ACC112 (cell line): Measurements from ENCODE around the gene ARID3C.

ENCODE experiments used
- H2AFZ ChIP-seq: fragments of 200-600 bp; sonication (generic); one replicate; pipeline ENCODE4 v1.6.0; 2017; ENCODE audit warnings: antibody characterized with exemption, low read length; ENCODE audit not compliant: unreplicated experiment
- H3K27ac ChIP-seq: fragments of 200-600 bp; sonication (generic); 2 replicates; pipeline ENCODE4 v1.5.1; 2014; ENCODE audit warnings: low read depth, mild to moderate bottlenecking, antibody characterized with exemption, low read length, moderate library complexity
- H3K27me3 ChIP-seq: fragments of 200-600 bp; sonication (generic); 2 replicates; pipeline ENCODE4 v1.6.1; 2014; ENCODE audit warnings: mild to moderate bottlenecking, antibody characterized with exemption, low read length, moderate library complexity, mixed read lengths; ENCODE audit not compliant: insufficient read depth
- H3K36me3 ChIP-seq: fragments of 200-600 bp; sonication (generic); 2 replicates; pipeline ENCODE4 v1.6.1; 2016; ENCODE audit warnings: mild to moderate bottlenecking, antibody characterized with exemption, low read length, moderate library complexity, mixed read lengths; ENCODE audit not compliant: insufficient read depth
- H3K4me1 ChIP-seq: fragments of 200-600 bp; sonication (generic); one replicate; pipeline ENCODE4 v1.6.1; 2016; ENCODE audit warnings: low read length, mixed read lengths; ENCODE audit not compliant: insufficient read depth, unreplicated experiment, control insufficient read depth
- H3K4me3 ChIP-seq: fragments of 200-600 bp; sonication (generic); 2 replicates; pipeline ENCODE4 v1.5.1; 2014; ENCODE audit warnings: mild to moderate bottlenecking, low read depth, low read length
- H3K79me2 ChIP-seq: fragments of 200-600 bp; sonication (generic); one replicate; pipeline ENCODE4 v1.6.0; 2016; ENCODE audit warnings: low read length; ENCODE audit not compliant: control insufficient read depth, unreplicated experiment, insufficient read depth

ARID3C gene

DNA sequence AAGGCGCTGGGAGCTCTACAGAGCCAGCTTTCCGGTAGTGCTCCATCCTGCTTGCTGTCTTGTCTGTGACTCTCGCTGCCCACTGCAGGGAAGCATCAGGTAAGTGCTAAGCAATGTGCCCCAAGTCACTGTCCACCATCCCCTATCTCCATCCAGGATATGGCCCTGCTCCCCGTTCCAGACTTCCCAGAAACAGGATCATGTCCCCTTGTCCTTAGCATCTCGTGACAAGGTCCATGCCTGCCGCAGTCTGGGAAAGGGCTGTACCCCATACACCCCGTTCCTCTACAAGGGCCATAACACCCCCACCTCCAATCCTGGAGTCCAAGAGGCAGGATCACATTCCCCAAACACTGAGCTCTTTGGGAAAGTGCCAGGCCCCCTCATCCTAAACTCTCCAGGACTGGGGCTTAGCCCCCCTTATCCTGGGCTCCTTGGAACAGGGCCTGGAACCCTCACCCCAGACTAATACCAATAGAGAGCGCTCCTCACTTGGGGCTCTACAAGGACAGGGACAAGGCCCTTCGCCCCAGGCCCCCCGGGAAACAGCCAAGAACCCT lies 17.5 kb downstream of the ARID3C start:
- Histone ChIP-seq H3K4me3 (peak overlapping the region; percentile 86), H3K36me3 (no peaks in the 10 kb centered on the region), H3K27me3 (no peaks in the 10 kb centered on the region), H2AFZ (peak overlapping the region; percentile 81), H3K4me1 (peaks cover 12% of the 10 kb centered on the region), H3K27ac (peak overlapping the region; percentile 35; the same call in 1 of the 2 replicates), H3K79me2 (peaks cover 9% of the 10 kb centered on the region)

DNA sequence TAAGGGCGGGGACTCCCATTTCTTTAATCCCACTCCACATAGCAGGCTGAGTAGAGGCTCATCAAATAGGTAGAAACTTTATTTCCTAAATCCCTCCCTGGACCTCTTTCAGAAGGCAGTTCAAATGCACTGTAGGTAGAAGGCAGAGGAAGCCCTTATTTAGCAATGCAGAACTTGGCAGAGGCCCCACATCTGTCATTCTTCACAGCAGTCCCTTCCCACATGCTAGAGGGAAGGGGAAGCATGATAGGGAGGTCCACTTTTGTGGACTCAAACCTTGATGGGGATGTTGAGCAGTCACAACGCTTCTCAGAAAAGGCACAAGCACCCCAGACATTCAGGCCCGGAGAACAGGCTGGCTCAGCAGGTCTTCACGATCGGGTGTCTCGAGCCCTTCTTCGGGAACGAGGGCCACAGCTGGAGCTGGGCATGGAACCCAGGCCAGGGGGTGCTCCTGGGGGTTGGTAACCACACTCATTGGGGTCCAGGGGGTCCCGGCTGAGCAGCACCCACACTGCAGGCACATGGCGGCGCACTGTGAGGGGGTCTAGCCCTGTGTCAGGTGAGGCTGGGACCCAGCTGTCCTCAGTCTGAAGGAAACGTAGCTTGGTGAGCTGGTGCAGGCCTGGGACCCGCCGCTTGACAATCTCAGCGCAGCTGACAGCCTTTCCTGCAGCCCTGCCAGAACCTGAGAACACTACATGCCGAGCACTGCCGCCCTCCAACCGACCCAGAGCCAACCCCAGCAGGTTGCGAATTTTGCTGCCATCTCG lies 18.2 kb downstream of the ARID3C start:
- Histone ChIP-seq H3K27me3 (0 out of 2 replicates have a peak, but pooled peaks cover 3% of the 10 kb centered on the region), H3K4me1 (peaks cover 12% of the 10 kb centered on the region), H2AFZ (no peak overlapping the region), H3K79me2 (peaks cover 9% of the 10 kb centered on the region), H3K27ac (no peak overlapping the region), H3K4me3 (peak overlapping the region; percentile 86), H3K36me3 (no peaks in the 10 kb centered on the region)

- Histone ChIP-seq H3K27ac (no peak overlapping the region), H2AFZ (no peak overlapping the region), H3K27me3 (peaks cover 7% of the 10 kb centered on the region; the same call in 1 of the 2 replicates), H3K36me3 (no peaks in the 10 kb centered on the region), H3K79me2 (peaks cover 9% of the 10 kb centered on the region), H3K4me3 (no peak overlapping the region), H3K4me1 (peaks cover 9% of the 10 kb centered on the region)
Measured at GRCh38 chr9:34607331-34607730, 21.5 kb downstream of the ARID3C start.

GRCh38 chr9:34606905-34607304 lies 22.0 kb downstream of the ARID3C start:
- peaks cover 7% of the 10 kb centered on the region; the same call in 1 of the 2 replicates for H3K27me3 ChIP-seq
- no peaks in the 10 kb centered on the region for H3K36me3 ChIP-seq
- H3K79me2 ChIP-seq = peaks cover 9% of the 10 kb centered on the region
- H3K4me1 ChIP-seq = peaks cover 7% of the 10 kb centered on the region
- H2AFZ ChIP-seq = no peak overlapping the region
- no peak overlapping the region for H3K4me3 ChIP-seq
- H3K27ac ChIP-seq = no peak overlapping the region

DNA sequence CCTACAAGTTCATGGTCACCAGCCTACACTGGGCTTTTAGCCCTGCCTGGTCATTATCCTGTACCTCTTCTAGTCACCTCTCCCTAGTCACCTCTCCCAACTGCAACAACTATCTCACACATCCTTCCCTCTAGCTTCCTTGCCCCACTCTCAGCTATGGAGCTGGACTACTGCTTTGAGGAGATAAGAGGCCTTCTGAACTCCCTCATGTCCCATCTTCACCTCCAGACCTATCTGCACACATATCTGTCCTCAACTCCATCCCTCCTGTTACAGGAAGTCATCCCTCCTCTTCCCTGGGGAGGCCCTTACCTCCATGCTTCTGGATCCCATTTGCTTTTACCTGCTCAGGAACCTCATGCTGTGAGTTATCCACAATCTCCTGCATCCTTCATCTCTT lies 22.7 kb downstream of the ARID3C start:
- Histone ChIP-seq H2AFZ (no peak overlapping the region), H3K4me3 (no peak overlapping the region), H3K27ac (no peak overlapping the region), H3K79me2 (peaks cover 6% of the 10 kb centered on the region), H3K27me3 (peaks cover 7% of the 10 kb centered on the region; the same call in 1 of the 2 replicates), H3K36me3 (no peaks in the 10 kb centered on the region), H3K4me1 (peaks cover 5% of the 10 kb centered on the region)

DNA sequence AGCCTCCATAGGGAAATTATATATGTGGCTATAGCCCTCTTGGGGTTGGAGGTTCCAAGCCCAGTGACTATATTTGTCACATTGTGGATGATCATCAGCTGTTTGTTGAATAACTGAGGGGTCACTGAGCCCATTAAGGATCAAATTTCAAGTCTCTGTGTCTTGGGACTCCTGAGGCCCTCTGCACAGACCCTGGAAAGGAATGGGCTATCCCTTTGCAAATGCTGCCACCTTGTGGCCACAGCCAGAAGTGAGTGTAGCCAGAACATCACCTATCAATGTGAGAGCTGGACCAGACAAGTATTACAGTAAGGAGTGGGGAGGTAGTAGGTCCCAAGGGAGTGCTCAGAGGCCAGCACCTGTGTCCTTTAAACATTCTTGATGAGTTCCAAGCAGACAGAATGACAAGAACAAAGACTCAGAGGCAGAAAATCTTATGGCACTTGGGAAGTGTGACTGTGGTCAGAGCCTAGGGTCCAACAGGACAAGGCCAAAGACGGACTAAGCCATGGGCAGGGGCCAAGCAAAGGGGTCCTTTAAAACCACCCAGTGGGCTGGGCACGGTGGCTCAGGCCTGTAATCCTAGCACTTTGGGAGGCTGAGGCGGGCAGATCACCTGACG lies 25.1 kb downstream of the ARID3C start:
- Histone ChIP-seq H3K36me3 (no peaks in the 10 kb centered on the region), H3K4me1 (no peaks in the 10 kb centered on the region), H3K79me2 (no peaks in the 10 kb centered on the region), H3K27ac (no peak overlapping the region), H2AFZ (no peak overlapping the region), H3K27me3 (peaks cover 10% of the 10 kb centered on the region; the same call in 1 of the 2 replicates), H3K4me3 (no peak overlapping the region)

DNA sequence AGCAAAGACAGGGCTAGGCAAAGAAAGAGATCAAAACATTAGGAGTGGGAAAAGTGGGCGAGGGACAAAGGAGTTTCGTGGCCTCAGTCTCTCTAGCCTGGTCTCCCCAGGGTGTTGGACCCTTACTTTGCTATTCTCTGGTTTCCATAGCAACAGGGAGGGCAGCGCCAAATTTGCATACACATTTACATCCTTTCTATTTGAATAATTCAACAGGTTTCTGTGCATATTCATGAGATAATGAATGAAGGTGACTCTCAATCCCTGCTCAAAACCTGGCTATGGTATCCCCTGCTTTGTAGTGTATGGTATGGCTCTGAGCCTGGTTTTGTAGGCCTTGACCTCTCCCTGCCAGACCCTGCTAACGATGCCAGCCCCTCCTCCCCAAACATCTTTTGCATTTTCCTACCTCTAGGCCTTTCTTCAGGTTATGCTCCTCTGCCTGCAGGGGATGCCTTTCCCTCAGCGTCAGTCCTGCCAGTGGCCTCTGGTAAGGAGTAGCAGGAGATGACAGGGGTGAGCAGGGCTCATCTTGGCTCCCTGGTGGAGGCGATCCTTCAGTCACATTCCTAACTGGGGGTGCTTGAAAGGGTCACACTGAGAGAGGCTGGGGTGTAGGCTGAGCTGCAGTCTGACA lies 26.8 kb downstream of the ARID3C start:
- Histone ChIP-seq H2AFZ (no peak overlapping the region), H3K27ac (no peak overlapping the region), H3K27me3 (peaks cover 13% of the 10 kb centered on the region; the same call in 1 of the 2 replicates), H3K36me3 (no peaks in the 10 kb centered on the region), H3K79me2 (no peaks in the 10 kb centered on the region), H3K4me1 (no peaks in the 10 kb centered on the region), H3K4me3 (no peak overlapping the region)

- H3K36me3 ChIP-seq = no peaks in the 10 kb centered on the region
Measured at GRCh38 chr9:34600908-34601307, 28.0 kb downstream of the ARID3C start.

DNA sequence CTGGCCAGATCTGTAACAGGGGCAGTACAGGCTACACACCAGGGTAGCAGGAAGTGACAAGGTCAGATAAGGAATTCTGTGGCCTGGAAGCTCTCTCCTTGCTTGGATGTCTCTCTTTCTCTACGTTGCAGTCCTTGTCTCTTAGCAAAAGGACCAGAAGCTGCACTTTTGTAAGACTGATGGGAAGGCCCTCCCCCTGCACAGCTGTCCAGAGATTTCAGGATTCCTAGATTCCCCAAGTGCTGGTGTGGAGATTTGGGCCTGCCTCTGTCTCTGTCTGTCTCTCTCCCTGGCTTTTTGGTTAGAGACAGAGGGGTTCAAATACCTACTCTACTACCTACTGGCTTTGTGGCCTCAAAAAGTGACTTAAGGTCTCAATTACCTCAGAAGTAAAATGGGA lies 29.3 kb downstream of the ARID3C start:
- Histone ChIP-seq H3K27ac (no peak overlapping the region), H3K4me1 (no peaks in the 10 kb centered on the region), H2AFZ (no peak overlapping the region), H3K79me2 (no peaks in the 10 kb centered on the region), H3K36me3 (no peaks in the 10 kb centered on the region), H3K27me3 (peaks cover 11% of the 10 kb centered on the region; the same call in 1 of the 2 replicates), H3K4me3 (no peak overlapping the region)

More at GRCh38 chr9:34600908-34601307, 28.0 kb downstream of the ARID3C start:
- no peaks in the 10 kb centered on the region for H3K79me2 ChIP-seq
- no peak overlapping the region for H2AFZ ChIP-seq
- H3K27ac ChIP-seq = no peak overlapping the region
- no peaks in the 10 kb centered on the region for H3K4me1 ChIP-seq
- no peak overlapping the region for H3K4me3 ChIP-seq
- H3K27me3 ChIP-seq = peaks cover 13% of the 10 kb centered on the region; the same call in 1 of the 2 replicates

DNA sequence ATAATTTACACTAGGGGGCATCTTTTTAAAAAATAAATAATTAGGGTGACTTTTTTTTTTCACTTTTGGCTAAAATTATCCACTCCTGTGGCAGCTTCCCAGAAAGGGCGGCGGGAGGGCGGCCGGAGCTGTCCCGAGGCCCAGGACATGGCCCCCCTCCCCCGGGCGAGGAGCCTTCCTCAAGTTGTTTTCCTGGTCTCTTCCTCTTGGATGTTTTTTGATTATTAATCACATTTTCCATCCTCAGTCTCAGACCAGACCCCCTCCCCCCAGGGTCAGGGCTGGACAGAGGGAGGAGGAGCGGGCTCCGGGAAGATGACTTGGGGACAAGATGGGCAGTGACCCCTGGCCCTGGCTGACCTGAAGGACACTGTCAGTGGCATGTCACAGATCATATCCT lies 34.7 kb downstream of the ARID3C start:
- Histone ChIP-seq H2AFZ (no peak overlapping the region), H3K4me3 (no peak overlapping the region), H3K4me1 (no peaks in the 10 kb centered on the region), H3K27ac (no peak overlapping the region), H3K36me3 (no peaks in the 10 kb centered on the region), H3K27me3 (peaks cover 58% of the 10 kb centered on the region), H3K79me2 (no peaks in the 10 kb centered on the region)
